Neuron (in vitro differentiated cells): ENCODE data around the gene SLC25A26.

Experiments
- H2AFZ ChIP-seq: one replicate; pipeline ENCODE4 v1.6.1; 2013; ENCODE audit warnings: low read depth, mild to moderate bottlenecking, inconsistent platforms, low read length, moderate library complexity
- H3K27me3 ChIP-seq: one replicate; pipeline ENCODE4 v1.6.1; 2013; ENCODE audit warnings: low read length; ENCODE audit not compliant: insufficient read depth
- H3K36me3 ChIP-seq: one replicate; pipeline ENCODE4 v1.6.1; 2013; ENCODE audit warnings: low read length; ENCODE audit not compliant: insufficient read depth
- H3K4me1 ChIP-seq: one replicate; pipeline ENCODE4 v1.6.1; 2013; ENCODE audit warnings: low read length; ENCODE audit not compliant: insufficient read depth
- H3K4me3 ChIP-seq: 2 replicates; pipeline ENCODE4 v1.5.1; 2013; ENCODE audit warnings: mild to moderate bottlenecking, low read length, moderate library complexity
- H3K9me3 ChIP-seq: one replicate; pipeline ENCODE4 v1.6.1; 2013; ENCODE audit warnings: low read length

SLC25A26 gene

DNA sequence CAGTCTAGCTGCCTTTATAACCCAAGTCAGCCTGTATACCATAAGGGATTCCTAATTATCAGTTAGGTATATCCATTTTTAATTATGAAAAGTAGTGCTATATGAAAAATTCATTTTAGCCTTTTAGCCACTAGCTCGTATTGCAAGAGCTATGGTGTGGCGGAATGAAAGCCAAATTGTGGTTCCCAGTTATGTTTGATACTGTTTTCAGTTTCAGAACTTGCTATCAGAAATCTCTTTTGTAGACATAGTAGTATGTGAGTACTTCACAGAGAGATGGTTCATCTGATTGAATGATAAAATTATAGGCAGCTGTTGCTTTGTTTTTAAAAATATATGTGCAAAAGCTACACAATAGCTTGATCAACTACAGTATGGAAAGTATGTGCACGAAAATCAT is 134.6 kb downstream of the SLC25A26 start:
- H2AFZ ChIP-seq: no peak overlapping the region
- no peaks in the 10 kb centered on the region for H3K36me3 ChIP-seq
- no peak overlapping the region for H3K4me3 ChIP-seq
- H3K27me3 ChIP-seq: no peaks in the 10 kb centered on the region
- no peaks in the 10 kb centered on the region for H3K9me3 ChIP-seq
- H3K4me1 ChIP-seq: no peaks in the 10 kb centered on the region

DNA sequence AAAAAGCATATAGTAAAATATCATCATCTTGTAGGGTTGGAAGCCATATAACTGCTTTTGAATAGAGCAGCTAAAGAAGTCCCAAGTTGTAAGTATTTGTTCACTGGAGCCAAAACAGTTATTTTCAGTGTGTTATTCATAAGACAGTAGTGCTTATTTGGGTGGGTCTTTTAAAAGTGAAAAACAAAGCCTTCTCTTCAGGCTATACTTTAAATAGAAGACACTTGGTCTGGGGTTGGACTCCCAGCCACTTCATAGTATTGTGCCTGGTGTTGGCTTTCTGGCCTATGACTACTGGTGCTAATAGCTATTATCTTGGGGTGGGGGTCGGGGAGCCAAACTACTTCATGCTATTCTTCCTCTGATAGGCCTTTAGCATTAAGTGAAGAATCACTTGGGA is 135.2 kb downstream of the SLC25A26 start:
- H3K36me3 ChIP-seq: no peaks in the 10 kb centered on the region
- H3K4me3 ChIP-seq: no peak overlapping the region
- no peak overlapping the region for H2AFZ ChIP-seq
- H3K27me3 ChIP-seq: no peaks in the 10 kb centered on the region
- no peaks in the 10 kb centered on the region for H3K4me1 ChIP-seq
- no peaks in the 10 kb centered on the region for H3K9me3 ChIP-seq

DNA sequence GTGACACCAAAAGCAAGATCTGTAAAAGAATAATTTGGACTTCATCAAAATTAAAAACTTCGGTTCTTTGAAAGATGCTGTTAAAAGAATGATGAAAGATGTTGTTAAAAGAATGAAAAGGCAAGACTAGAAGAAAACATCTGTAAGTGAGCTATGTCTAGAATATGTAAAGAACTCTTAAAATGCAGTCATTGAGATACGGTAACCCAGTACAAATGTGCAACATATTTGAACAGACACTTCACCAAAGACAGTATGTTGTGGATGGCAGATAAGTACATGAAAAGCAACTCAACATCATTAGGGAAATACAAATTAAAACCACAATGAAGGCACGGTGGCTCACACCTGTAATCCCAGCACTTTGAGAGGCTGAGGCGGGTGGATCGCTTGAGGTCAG is 140.6 kb downstream of the SLC25A26 start:
- Histone ChIP-seq H3K36me3 (no peaks in the 10 kb centered on the region), H3K4me3 (no peak overlapping the region), H3K9me3 (no peaks in the 10 kb centered on the region), H3K4me1 (no peaks in the 10 kb centered on the region), H2AFZ (no peak overlapping the region), H3K27me3 (no peaks in the 10 kb centered on the region)

DNA sequence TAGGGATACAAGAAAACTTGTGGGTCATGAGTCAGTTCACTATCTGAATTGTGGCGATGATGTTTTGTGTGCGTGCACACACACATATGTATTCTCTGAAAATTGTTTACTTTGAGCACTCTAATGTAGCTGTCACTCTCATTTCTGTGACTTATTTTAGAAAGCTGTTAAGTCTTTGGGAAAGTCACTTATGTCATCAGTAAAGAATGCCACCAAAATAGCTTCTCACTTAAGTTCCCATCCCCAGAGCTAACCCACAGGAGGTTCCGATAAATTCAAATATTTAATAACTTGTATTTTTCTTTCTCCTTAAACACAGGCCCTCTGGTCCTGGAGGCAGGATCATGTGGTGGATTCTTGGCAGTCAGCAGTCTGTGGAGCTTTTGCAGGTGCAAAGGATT is 141.7 kb downstream of the SLC25A26 start:
- Histone ChIP-seq H3K27me3 (no peaks in the 10 kb centered on the region), H2AFZ (no peak overlapping the region), H3K36me3 (no peaks in the 10 kb centered on the region), H3K4me1 (no peaks in the 10 kb centered on the region), H3K9me3 (no peaks in the 10 kb centered on the region), H3K4me3 (no peak overlapping the region)

DNA sequence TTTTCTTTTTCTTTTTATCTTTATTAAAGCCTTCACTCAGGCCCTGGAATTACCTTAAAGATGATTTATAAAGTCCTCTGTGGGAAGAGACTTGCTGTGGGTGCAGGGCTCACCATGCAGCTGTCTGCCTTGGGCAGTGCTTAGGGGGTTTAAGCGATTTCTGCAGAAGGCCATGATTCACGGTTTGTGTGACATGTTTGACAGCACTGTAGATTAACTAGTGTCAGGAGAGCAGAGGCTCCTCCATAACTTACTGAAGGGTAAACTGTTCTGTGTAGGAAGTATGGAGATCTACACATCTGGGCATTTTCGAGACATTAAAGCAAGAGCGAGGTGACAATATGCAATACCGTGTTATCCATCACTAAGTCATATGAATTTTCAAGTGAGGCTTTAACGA is 142.3 kb downstream of the SLC25A26 start:
- H3K36me3 ChIP-seq: no peaks in the 10 kb centered on the region
- no peak overlapping the region for H3K4me3 ChIP-seq
- no peaks in the 10 kb centered on the region for H3K4me1 ChIP-seq
- H3K9me3 ChIP-seq: no peaks in the 10 kb centered on the region
- no peaks in the 10 kb centered on the region for H3K27me3 ChIP-seq
- no peak overlapping the region for H2AFZ ChIP-seq

DNA sequence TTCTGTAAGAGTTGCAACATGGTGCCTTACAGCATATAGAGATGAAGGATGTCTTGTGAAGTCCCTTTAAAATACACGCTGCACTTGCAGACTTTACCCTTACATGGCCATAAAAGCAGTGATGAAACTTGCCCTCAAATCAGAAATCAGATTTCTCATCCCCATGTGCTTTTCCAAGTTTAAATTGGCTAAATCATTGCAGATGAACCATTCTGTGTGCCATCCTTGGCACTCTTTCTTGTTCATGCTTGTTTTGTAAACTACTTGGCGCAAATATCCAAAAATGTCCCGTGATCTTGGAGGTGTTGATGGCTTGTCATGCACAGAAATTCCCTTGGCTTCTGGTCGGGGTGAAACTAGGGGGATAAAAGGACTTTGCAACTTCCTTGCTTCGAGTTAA is 144.3 kb downstream of the SLC25A26 start:
- Histone ChIP-seq H3K27me3 (no peaks in the 10 kb centered on the region), H3K4me1 (no peaks in the 10 kb centered on the region), H3K9me3 (no peaks in the 10 kb centered on the region), H3K36me3 (no peaks in the 10 kb centered on the region), H3K4me3 (no peak overlapping the region), H2AFZ (no peak overlapping the region)

DNA sequence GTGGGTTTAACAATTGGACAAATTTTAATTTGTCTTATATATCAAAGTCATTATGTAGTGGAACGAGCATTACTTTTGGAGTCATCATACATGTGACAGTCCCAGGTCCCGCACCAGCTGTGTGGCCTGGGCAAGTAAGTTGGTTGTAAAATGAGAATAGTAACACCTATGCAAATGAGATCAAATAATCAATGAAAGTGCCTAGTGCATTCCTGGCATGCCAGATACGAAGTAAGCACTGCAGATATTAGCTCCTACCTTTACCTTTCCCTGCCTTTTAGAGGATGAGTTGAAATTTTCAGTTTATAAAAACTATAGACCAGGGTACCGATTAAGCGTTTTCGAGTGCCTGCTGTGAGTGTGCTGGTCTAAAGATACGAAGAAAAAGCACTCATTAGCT is 145.9 kb downstream of the SLC25A26 start:
- no peaks in the 10 kb centered on the region for H3K4me1 ChIP-seq
- H3K36me3 ChIP-seq: peaks cover 8% of the 10 kb centered on the region

DNA sequence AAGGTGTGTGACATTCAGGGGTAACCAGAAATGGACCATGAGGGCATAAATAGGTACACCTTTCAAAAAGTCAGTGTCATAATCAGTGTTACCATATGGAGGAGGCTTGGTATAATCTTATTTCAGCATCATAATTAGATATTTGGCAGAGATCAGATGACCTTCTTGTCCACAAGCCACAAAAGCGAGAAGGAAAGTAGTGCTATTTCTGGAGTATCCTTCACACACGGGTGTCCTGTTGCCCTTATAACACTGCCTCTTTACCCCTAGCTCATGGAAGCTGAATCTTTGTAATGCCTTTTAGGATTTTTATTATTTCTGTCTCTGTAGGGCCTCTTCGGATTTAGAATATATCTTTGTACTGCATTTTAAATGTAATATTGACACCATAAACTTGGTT is 147.2 kb downstream of the SLC25A26 start:
- Histone ChIP-seq H3K27me3 (no peaks in the 10 kb centered on the region), H2AFZ (no peak overlapping the region), H3K36me3 (peaks cover 9% of the 10 kb centered on the region), H3K4me1 (no peaks in the 10 kb centered on the region), H3K9me3 (no peaks in the 10 kb centered on the region), H3K4me3 (no peak overlapping the region)

More for the DNA sequence above, 145.9 kb downstream of the SLC25A26 start:
- Histone ChIP-seq H3K27me3 (no peaks in the 10 kb centered on the region), H3K4me3 (no peak overlapping the region), H2AFZ (no peak overlapping the region), H3K9me3 (no peaks in the 10 kb centered on the region)

DNA sequence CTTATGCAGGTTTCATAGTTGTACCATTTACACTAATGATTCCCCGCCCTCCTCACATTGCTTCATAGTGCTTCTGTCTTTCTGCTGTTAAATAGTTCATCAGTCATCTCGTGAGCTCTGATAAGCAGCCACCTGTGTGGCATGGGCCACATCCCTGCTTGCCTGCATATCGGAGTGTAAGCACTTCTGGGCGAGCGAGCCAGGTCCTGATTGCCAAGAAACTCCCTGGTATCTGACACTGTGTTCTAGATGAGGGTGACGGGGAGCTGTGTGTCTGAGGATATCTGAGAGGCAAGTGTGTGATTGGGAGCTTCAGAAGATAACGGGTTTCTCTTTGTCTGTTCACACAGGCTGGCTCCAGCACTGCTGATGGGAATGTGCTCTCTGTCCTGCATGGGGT is 149.4 kb downstream of the SLC25A26 start:
- Histone ChIP-seq H3K27me3 (no peaks in the 10 kb centered on the region), H3K9me3 (no peaks in the 10 kb centered on the region), H3K4me3 (no peak overlapping the region), H3K4me1 (no peaks in the 10 kb centered on the region), H3K36me3 (peaks cover 22% of the 10 kb centered on the region), H2AFZ (no peak overlapping the region)

DNA sequence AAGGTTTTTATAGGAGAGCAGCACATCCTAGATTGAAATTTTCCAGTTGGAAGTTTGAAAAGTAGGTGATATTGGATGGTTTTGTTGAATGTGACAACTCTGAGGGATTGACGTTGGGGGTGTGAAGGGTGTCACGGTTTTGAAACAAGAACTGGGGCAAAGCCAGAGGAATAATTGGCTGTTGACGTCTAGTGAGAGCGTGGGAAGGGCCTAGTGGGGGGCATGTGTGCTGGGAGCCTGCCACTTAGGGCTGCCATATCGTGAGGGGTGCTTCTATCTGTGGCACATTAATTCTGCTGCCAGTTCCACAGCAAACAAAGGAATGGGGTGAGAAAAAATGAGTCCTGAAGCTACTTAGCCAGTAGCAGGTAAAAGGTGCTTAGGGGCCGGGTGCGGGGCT is 150.6 kb downstream of the SLC25A26 start:
- Histone ChIP-seq H3K4me1 (no peaks in the 10 kb centered on the region), H3K9me3 (no peaks in the 10 kb centered on the region), H3K27me3 (no peaks in the 10 kb centered on the region), H2AFZ (no peak overlapping the region), H3K4me3 (no peak overlapping the region), H3K36me3 (peaks cover 34% of the 10 kb centered on the region)

DNA sequence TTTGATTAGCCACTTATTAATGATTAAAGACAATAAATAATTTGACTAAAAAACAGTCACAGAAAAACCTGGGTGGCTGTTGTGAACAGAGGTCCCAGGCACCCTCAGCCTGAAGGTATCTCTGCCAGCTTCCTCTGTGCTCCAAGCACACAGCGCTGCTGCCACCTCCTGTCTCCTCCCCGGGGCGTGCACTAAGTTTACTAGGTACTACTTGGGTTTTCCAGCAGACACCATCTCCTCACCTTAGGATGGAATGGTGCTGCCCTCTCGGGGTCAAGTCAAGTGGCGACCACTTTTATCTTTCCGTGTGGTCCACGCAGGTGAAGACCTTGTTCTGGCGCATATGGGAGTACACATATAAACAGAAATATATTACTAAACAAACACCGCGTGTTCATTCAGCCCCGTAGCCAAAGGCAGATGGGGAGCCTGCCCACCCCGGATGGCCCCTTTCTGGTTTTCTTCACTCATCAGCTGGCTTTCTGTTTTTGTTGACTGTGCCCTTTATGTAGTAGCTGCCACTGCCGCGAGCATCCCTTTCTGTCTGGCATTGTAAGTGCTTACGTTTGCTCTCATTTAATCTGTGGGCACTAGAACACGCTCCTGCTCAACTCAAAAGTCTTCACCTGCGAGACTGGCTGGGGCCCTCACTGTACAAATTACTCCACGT is 152.0 kb downstream of the SLC25A26 start:
- H2AFZ ChIP-seq: no peak overlapping the region
- H3K4me3 ChIP-seq: no peak overlapping the region
- H3K36me3 ChIP-seq: peaks cover 47% of the 10 kb centered on the region
- no peaks in the 10 kb centered on the region for H3K9me3 ChIP-seq
- no peaks in the 10 kb centered on the region for H3K4me1 ChIP-seq
- H3K27me3 ChIP-seq: no peaks in the 10 kb centered on the region

DNA sequence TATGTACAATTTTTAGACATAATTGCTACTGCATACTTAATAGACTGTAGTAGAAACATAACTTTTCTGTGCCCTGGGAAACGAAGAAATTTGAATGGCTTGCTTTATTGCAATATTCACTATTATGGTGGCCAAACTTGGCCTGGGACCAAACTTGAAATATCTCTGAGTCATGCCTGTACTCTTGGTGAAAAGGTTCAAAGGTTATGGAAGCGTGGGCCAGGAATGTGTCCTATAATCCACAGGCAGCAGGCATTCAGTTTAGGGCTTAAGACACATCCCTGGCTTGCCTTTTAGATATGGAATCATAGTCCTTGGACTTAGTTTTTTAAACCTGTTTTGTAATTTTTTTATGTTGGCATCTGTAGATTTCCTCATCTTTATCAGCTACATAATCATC is 155.8 kb downstream of the SLC25A26 start:
- no peak overlapping the region for H2AFZ ChIP-seq
- H3K27me3 ChIP-seq: no peaks in the 10 kb centered on the region
- no peak overlapping the region for H3K4me3 ChIP-seq
- peaks cover 76% of the 10 kb centered on the region for H3K36me3 ChIP-seq
- no peaks in the 10 kb centered on the region for H3K9me3 ChIP-seq
- no peaks in the 10 kb centered on the region for H3K4me1 ChIP-seq

DNA sequence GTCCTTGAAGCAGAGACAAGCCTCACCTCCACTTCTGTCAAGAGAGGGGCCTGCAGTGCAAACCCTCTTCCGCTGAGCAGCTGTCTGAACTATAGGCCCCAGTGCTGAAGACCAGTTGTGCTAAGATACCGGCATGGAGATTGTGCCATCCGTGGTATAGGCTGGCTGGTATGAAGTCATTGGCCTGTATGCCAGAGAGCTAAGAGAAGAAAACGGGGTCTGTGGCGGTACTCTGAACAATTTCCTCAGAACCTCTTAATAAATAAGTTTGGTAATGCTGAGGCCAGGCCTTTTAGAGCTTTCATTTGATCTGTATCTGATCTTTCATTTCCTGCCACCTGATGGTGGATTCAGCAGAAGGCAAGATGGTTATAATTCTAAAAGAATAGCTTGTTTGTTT is 157.0 kb downstream of the SLC25A26 start:
- Histone ChIP-seq H2AFZ (no peak overlapping the region), H3K27me3 (no peaks in the 10 kb centered on the region), H3K36me3 (peaks cover 89% of the 10 kb centered on the region), H3K4me3 (no peak overlapping the region), H3K4me1 (no peaks in the 10 kb centered on the region), H3K9me3 (no peaks in the 10 kb centered on the region)

DNA sequence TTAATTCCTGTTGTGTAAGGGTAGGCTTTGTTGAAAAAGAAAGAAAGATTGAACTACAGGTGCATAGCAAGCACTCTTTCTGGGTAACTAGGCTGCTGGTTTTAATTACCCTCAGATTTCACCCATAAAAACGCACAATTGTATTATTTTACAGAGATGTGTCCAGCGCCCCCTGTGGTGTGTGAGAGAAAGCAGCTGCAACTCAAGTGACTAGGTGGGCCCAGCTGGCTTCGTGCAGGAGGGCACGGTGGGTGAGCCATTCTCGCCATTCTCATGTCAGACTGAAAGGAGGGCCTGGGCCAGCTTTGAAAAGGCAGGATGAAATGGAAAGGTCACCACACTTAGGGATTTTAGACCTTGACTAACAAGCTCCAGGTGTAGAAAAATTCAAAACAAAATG is 157.5 kb downstream of the SLC25A26 start:
- Histone ChIP-seq H3K9me3 (peaks cover 2% of the 10 kb centered on the region), H3K36me3 (peaks cover 90% of the 10 kb centered on the region)

More for the DNA sequence above, 157.5 kb downstream of the SLC25A26 start:
- H2AFZ ChIP-seq: no peak overlapping the region
- H3K4me3 ChIP-seq: no peak overlapping the region
- H3K4me1 ChIP-seq: no peaks in the 10 kb centered on the region
- no peaks in the 10 kb centered on the region for H3K27me3 ChIP-seq
